ENCODE data around the gene C2orf68. TPM values are rescaled to one million over a fixed set of nuclear protein-coding genes. Genes with fewer than 3 reads are reported as not detected.

C2orf68 gene
- total and polyA plus RNA-seq, 2 of the 13 experiments (the other 11 are each of a cell fraction or from before 2014, with no cell fraction given) = 47.1 to 77.4 TPM

DNA sequence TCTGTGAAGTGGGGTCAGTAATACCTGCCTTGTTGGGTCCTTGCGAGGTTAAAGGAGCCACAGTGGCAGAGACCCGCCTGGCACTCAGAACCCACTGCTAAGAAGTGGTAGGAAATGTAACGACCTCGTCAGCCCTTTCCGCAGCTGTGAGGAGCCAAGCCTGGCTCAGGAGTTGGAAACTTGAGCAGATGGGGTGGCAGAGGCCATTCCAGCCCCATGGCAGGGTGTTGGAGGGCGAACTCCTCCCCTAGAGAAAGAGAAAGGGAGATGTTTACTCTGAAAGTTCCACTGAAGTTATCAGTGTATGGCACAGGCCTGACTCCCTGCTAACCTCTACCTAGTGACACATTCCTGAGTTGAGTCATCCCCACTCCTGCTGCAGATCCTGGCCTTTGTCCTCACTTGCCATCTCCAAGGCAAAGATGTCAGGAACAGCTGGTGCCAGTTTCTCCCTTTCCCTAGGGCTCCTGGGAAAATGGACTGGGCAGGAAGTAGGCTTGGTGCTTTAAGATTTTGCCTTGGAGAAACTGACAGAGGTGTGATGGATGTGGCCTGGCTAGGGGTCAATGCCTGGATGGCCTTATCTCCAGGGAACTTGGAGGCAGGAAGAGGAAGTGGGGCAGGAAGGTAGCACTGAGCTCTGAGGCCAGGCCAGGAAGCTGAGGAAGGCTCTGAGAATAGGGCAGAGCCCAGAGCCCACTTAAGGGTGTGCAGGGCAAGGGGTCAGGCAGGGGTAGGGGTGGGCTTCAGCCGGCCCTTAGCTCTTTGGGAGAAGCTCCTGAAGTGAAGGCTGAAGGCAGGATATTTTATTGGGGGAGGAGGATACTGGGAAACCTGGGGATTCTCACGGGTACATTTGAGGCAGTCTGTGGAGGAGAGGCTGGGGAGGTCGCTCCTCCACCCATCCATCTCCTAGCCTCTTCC is 26.7 kb downstream of the C2orf68 start (continued):
- TF ChIP-seq, protein P1, sequence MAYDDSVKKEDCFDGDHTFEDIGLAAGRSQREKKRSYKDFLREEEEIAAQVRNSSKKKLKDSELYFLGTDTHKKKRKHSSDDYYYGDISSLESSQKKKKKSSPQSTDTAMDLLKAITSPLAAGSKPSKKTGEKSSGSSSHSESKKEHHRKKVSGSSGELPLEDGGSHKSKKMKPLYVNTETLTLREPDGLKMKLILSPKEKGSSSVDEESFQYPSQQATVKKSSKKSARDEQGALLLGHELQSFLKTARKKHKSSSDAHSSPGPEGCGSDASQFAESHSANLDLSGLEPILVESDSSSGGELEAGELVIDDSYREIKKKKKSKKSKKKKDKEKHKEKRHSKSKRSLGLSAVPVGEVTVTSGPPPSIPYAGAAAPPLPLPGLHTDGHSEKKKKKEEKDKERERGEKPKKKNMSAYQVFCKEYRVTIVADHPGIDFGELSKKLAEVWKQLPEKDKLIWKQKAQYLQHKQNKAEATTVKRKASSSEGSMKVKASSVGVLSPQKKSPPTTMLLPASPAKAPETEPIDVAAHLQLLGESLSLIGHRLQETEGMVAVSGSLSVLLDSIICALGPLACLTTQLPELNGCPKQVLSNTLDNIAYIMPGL (CRISPR knock-in tag; IDR thresholded peaks at IDR 0.05; ENCODE audit: borderline replicate concordance in 1 of 2, low read depth in 1 of 2) = peak in 1 of 2 experiments; percentile 57; a peak in 3 of 4 replicates
- peak; percentile 72; the same call in 1 of the 2 replicates for TF ChIP-seq ZNF337 (CRISPR knock-in tag; IDR thresholded peaks at IDR 0.05; ENCODE audit: borderline replicate concordance, low read depth)
- TF ChIP-seq BORCS8-MEF2B (CRISPR knock-in tag; IDR thresholded peaks at IDR 0.05) = peak; percentile 86
- peak; percentile 90 for TF ChIP-seq ZBTB25 (CRISPR knock-in tag; IDR thresholded peaks at IDR 0.05)
- TF ChIP-seq EHMT2 (IDR thresholded peaks at IDR 0.05; ENCODE audit: borderline replicate concordance, low read depth, low read length) = peak; percentile 31; the same call in 1 of the 2 replicates
- no peak for TF ChIP-seq ZBED4 (CRISPR knock-in tag; IDR thresholded peaks at IDR 0.05; ENCODE audit: borderline replicate concordance)
- peak; percentile 43 for TF ChIP-seq AKAP8 (CRISPR knock-in tag; IDR thresholded peaks at IDR 0.05)
- TF ChIP-seq ZNF710 (CRISPR knock-in tag; IDR thresholded peaks at IDR 0.05; ENCODE audit: borderline replicate concordance) = peak; percentile 75
- TF ChIP-seq SNAPC2 (CRISPR knock-in tag; IDR thresholded peaks at IDR 0.05) = peak; percentile 86; the same call in 1 of the 2 replicates
- TF ChIP-seq, protein P2, sequence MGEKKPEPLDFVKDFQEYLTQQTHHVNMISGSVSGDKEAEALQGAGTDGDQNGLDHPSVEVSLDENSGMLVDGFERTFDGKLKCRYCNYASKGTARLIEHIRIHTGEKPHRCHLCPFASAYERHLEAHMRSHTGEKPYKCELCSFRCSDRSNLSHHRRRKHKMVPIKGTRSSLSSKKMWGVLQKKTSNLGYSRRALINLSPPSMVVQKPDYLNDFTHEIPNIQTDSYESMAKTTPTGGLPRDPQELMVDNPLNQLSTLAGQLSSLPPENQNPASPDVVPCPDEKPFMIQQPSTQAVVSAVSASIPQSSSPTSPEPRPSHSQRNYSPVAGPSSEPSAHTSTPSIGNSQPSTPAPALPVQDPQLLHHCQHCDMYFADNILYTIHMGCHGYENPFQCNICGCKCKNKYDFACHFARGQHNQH (CRISPR knock-in tag; IDR thresholded peaks at IDR 0.05) = peak; percentile 42; the same call in 1 of the 2 replicates
- TF ChIP-seq NKX3-1 (CRISPR knock-in tag; IDR thresholded peaks at IDR 0.05) = peak; percentile 7
